ENCODE measurements around the gene TAS1R3. TPM values are rescaled to one million over a fixed set of nuclear protein-coding genes. Genes with fewer than 3 reads are reported as not detected.
A peak's percentile ranks its signal among the peaks of the same experiment; 100 is the strongest.

TAS1R3 gene
- total RNA-seq, 1 experiment from 2014 or later: 0.07 TPM

DNA sequence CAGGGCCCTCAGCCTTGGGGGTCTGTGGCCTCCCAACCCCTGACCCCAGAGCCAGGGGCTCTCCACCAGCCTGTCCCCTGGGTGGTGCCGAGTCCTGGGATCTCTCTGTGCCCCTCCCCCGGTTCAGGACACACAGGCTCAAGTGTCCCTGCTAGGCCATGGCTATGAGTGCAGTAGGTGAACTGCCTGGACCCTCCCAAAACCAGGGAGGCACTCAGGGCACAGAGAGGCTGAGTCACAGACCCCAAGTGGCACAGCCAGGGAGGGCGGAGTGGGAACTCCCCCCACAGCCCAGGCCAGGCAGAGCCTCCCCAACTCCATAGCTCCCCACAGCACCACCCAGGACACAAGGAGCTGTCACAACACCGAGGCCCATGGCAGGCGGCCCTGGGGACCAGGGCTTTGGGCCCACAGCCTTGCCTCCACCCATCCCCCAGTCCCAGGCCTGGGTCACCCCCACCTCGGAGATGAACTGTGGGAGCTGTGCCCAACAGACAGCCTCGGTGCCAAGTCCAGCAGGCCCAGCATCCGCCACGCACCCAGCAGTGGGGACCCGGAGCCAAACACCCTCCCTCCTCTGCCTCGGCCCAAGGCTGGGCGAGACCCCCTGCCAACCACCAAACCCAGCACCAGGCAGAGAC is 14.9 kb downstream of the TAS1R3 start:
- H3K27me3 ChIP-seq (ENCODE audit: insufficient read depth, low read length): no peaks in the 10 kb centered on the region
- DNase-seq (ENCODE audit: low read depth, low spot score): no peak
- no peak overlapping the region for H2AFZ ChIP-seq (ENCODE audit: low read depth, low read length, poor library complexity, severe bottlenecking)
- no TSS peak for BruUV-seq (replicated peaks)
- H3K4me1 ChIP-seq (ENCODE audit: control insufficient read depth in 1 of 2, insufficient read depth in 2 of 2, low read length in 2 of 2): peaks cover 41 to 56% of the 10 kb centered on the region in 2 experiments
- H3K9me3 ChIP-seq (ENCODE audit: control insufficient read depth in 1 of 2, insufficient read depth in 1 of 2, low read depth in 1 of 2, low read length in 2 of 2): no peaks in the 10 kb centered on the region
- H3K36me3 ChIP-seq (ENCODE audit: control insufficient read depth in 1 of 2, insufficient read depth in 2 of 2, low read length in 2 of 2): peaks cover 2 to 11% of the 10 kb centered on the region in 2 experiments; a peak in 2 of 4 replicates
- ChIA-PET POLR2A (no interaction called here), RAD21 (ENCODE audit: low non-redundant PET in 1 of 2, low total read pairs in 2 of 2, uncharacterized antibody in 2 of 2, unreplicated experiment in 2 of 2) (no interaction called here), CTCF (interaction anchor here (1.3 kb wide), 1 partner anchor 29 kb away, joined by 3 read pairs; the partner anchor contains the start of gene AURKAIP1)
- peaks cover 76% of the 10 kb centered on the region for H3K79me2 ChIP-seq (ENCODE audit: insufficient read depth, low read length)
- ATAC-seq: no peak
- H3K4me3 ChIP-seq (replicated peaks in 1 of 2; ENCODE audit: low read depth in 1 of 2, low read length in 2 of 2): peak overlapping the region; percentile 45 to 55
- TF ChIP-seq EZH2 (IDR thresholded peaks at IDR 0.05): no peak
- TF ChIP-seq CEBPB (IDR thresholded peaks at IDR 0.05; ENCODE audit: low read depth): no peak
- no peak; the same call in 1 of the 2 replicates for TF ChIP-seq ZFX (IDR thresholded peaks at IDR 0.05)
- no peak for TF ChIP-seq JUND (IDR thresholded peaks at IDR 0.05)
- no peak for TF ChIP-seq FOSL1 (IDR thresholded peaks at IDR 0.05; ENCODE audit: low read depth)
- no peak for TF ChIP-seq ZNF274 (IDR thresholded peaks at IDR 0.05; ENCODE audit: low read depth, low read length)
- no peak for TF ChIP-seq RAD21 (IDR thresholded peaks at IDR 0.05; ENCODE audit: low read depth)
- TF ChIP-seq, protein P1, sequence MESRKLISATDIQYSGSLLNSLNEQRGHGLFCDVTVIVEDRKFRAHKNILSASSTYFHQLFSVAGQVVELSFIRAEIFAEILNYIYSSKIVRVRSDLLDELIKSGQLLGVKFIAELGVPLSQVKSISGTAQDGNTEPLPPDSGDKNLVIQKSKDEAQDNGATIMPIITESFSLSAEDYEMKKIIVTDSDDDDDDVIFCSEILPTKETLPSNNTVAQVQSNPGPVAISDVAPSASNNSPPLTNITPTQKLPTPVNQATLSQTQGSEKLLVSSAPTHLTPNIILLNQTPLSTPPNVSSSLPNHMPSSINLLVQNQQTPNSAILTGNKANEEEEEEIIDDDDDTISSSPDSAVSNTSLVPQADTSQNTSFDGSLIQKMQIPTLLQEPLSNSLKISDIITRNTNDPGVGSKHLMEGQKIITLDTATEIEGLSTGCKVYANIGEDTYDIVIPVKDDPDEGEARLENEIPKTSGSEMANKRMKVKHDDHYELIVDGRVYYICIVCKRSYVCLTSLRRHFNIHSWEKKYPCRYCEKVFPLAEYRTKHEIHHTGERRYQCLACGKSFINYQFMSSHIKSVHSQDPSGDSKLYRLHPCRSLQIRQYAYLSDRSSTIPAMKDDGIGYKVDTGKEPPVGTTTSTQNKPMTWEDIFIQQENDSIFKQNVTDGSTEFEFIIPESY (IDR thresholded peaks at IDR 0.05; ENCODE audit: extremely low read depth, insufficient replicate concordance, low read length): no peak
- TF ChIP-seq, protein P2, sequence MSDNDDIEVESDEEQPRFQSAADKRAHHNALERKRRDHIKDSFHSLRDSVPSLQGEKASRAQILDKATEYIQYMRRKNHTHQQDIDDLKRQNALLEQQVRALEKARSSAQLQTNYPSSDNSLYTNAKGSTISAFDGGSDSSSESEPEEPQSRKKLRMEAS (IDR thresholded peaks at IDR 0.05): no peak
- intact Hi-C loops (cut with micrococcal nuclease): loop anchor here (2.0 to 10.0 kb wide), 4 partner anchors 29 to 274 kb away; partner anchors contain the start of genes ACAP3, AURKAIP1, MIB2 and PUSL1
- H4K20me1 ChIP-seq (ENCODE audit: insufficient read depth): no peaks in the 10 kb centered on the region
- H3K9ac ChIP-seq (ENCODE audit: low read length): peak overlapping the region; percentile 76
- no peaks in the 10 kb centered on the region for H3K9me2 ChIP-seq (ENCODE audit: insufficient read depth)
- H3K4me2 ChIP-seq (ENCODE audit: low read length): peak overlapping the region; percentile 96
- H3K27ac ChIP-seq (ENCODE audit: low read depth, low read length): peak overlapping the region; percentile 100

Measured in HCT116 (cell line).